Measurements from ENCODE around the gene GSDMA. TPM values are rescaled to one million over a fixed set of nuclear protein-coding genes. Genes with fewer than 3 reads are reported as not detected.

The GSDMA gene
- total and polyA plus RNA-seq, 9 of the 15 experiments (the other 6 are each of a cell fraction or from before 2014, with no cell fraction given) = 0.04 to 0.13 (median 0.07) TPM; not detected in 2

- TF ChIP-seq VEZF1 (CRISPR knock-in tag; IDR thresholded peaks at IDR 0.05) (peak; percentile 65), HLTF (IDR thresholded peaks at IDR 0.05) (peak; percentile 50; the same call in 1 of the 2 replicates), PRPF4 (IDR thresholded peaks at IDR 0.05; ENCODE audit: insufficient read depth, low read depth, low read length, poor library complexity, severe bottlenecking) (no peak), ZNF41 (CRISPR knock-in tag; conservative IDR thresholded peaks at IDR 0.05) (no peak), POLR2H (tag; IDR thresholded peaks at IDR 0.05; ENCODE audit: low read depth) (peak; percentile 79), RFX1 (IDR thresholded peaks at IDR 0.05) (no peak), HDAC2 (IDR thresholded peaks at IDR 0.05) (peak; percentile 64), FOXK2 (conservative IDR thresholded peaks at IDR 0.05 in 1 of 2, IDR thresholded peaks at IDR 0.05 in 1 of 2; ENCODE audit: low read depth in 2 of 2) (peak in 1 of 2 experiments; percentile 68; a peak in 2 of 4 replicates), MTA2 (IDR thresholded peaks at IDR 0.05; ENCODE audit: low read depth) (peak; percentile 15; the same call in 1 of the 2 replicates), NKRF (IDR thresholded peaks at IDR 0.05; ENCODE audit: borderline replicate concordance) (peak; percentile 77), MTA1 (IDR thresholded peaks at IDR 0.05; ENCODE audit: borderline replicate concordance) (peak; percentile 75), PRDM10 (IDR thresholded peaks at IDR 0.05; ENCODE audit: partially characterized antibody) (peak; percentile 96), SMAD1 (IDR thresholded peaks at IDR 0.05; ENCODE audit: low read depth, low read length, partially characterized antibody) (peak; percentile 5), ARID2 (IDR thresholded peaks at IDR 0.05) (peak; percentile 47; the same call in 1 of the 2 replicates), DIDO1 (tag; IDR thresholded peaks at IDR 0.05; ENCODE audit: low read depth) (no peak), MYNN (IDR thresholded peaks at IDR 0.05) (0 out of 2 replicates have a peak, but pooled peaks have one; percentile 11), MYNN (CRISPR knock-in tag; IDR thresholded peaks at IDR 0.05) (no peak), JUND (IDR thresholded peaks at IDR 0.05; ENCODE audit: borderline replicate concordance, low read depth, low read length) (0 out of 2 replicates have a peak, but pooled peaks have one; percentile 38), JUND (tag; IDR thresholded peaks at IDR 0.05; ENCODE audit: borderline replicate concordance, low read depth, low read length) (no peak; the same call in 2 of the 3 replicates), CTCF (IDR thresholded peaks at IDR 0.05 in 2 of 3, conservative IDR thresholded peaks at IDR 0.05 in 1 of 3; ENCODE audit: insufficient read depth in 2 of 3, low read depth in 1 of 3, low read length in 3 of 3) (peak; percentile 14 to 57 (median 51); a peak in 4 of 6 replicates)
Measured at GRCh38 chr17:39979893-39980350, 17.1 kb downstream of the GSDMA start (continued).

All from K562 (cell line).